T-helper 1 cell treated with Interleukin-12 subunit alpha and Interleukin-12 subunit beta and Interleukin-4 antibody, amounts not matched to agents 30 ng/mL and 1 ng/mL, for 36 hours (primary cell): ENCODE data around the gene GMDS. TPM values are rescaled to one million over a fixed set of nuclear protein-coding genes. Genes with fewer than 3 reads are reported as not detected.

Experiments used
- intact Hi-C: fragments of 100-400 bp; cut with micrococcal nuclease; formaldehyde crosslinking; loops from one replicate; pipeline ENCODE4 v1.15.1; 2024
- total RNA-seq: library from RNA; stranded (reverse); gene quantifications from 2 replicates; pipeline ENCODE4 v1.2.3, GENCODE V29; 2022

GMDS gene
- total RNA-seq, 1 donor from 2014 or later: 28.6 TPM

DNA sequence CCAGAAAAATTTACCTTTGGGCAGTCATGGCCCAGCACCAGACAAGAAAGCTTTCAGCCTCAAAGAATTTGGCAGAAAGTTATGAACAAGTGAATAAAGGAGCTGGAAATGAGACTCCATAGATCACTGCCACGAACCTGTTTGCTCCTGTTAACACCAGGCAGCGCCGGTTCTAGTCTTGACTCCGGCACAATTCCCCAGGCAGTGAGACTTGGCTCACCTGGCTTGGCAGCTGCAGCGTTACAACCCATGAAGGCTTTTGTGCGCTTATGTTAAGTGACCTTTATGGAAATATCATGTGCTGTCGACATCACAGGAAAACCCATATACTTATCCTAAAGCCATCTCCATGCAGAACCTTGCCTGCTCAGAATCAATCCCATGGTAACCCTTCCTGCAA lies 657.9 kb downstream of the GMDS start:
- intact Hi-C loops: no loop called here

DNA sequence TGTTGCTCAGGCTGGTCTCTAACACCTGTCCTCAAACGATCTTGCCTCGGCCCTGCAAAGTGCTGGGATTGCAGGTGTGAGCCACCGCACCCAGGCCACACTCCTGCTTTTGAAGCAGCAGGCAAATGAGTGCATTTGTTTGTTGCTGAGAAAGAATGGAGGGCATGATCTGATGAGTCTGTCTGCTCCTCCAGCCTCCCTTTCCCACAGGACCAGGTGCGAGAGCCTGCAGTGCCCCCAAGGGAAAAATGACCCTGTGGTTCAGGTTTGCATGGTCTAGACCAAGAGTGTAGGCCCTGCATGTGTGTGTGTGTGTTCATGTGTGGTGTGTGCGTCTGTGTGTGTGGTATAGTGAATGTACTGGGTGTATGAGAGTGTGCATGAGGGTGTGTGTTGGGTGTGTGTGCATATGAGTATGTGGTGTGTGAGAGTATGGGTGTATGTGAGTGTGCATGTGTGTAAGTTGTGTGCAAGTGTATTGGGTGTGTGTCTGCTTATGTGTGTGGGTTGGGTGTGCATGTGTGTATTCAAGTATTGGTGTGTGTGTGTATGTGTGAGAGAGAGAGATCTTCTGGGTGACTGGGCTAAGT lies 658.4 kb downstream of the GMDS start:
- intact Hi-C loops: no loop called here

DNA sequence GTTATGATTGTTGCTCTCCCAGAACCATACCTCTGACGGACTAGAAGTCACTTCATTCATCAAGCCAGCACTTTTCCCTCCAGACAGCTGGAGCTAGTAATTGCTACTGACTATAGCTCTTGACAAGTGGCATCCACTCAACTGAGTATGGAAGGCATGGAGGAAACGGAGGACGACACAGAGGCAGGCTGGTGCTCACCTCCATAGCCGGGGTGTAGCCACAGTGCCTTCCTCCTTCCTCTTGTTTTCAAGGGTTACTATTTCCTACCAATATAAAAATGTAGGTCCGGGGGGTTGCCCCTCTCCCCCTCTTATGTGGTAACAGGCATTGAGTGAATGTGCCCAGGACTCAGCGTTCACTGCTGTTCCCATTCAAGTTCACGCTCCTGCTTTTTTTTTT lies 659.1 kb downstream of the GMDS start:
- intact Hi-C loops: no loop called here

DNA sequence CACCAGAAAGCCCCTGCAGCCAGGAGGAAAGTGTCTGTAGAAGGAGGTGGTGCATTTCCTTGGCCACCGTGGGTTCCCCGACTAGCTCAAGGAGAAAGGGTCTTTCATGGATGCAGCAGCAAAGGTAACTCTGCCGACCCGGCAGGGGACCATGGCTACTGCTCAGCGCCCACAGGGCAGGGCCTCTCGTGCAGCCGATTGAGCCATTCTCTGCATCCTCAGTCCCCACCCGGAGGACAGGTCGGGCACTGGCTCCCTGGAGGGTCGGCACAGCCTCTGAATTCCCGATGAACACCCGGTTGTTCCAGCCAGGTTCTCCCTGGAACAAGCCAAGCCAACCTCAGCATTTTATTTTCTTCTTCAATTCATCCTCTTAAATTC lies 659.7 kb downstream of the GMDS start:
- intact Hi-C loops: no loop called here

DNA sequence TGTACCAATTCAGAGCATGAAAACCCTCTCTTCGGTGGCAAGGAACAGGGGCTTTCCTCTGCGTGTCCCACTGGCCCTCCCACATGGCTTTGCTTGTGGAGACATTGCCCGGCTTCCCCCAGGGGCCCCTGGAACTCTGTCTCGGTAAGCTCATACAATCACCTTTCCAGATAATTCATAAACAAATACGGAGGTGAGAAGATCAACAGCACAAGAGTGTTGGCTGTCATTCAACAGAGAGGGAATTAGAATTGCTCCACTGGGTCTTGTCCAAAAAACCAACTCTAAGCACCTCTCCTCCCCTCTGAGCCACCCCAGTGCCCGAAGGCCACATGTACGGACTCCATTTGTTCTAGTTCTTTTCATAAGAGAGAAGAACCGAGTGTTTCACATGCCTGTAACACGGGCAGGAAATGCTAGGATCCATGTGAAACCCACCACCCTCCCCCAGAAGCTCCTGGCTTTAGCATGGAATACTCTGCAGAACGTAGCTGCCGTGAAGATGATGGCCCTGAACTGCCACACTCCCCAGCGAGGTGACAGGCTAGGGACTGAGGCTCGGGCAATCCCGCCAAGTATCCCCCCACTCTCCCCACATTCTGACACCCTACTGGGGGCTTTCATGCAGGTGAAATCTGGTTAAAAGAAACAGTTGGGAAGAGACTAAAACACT lies 660.3 kb downstream of the GMDS start:
- intact Hi-C loops: no loop called here

DNA sequence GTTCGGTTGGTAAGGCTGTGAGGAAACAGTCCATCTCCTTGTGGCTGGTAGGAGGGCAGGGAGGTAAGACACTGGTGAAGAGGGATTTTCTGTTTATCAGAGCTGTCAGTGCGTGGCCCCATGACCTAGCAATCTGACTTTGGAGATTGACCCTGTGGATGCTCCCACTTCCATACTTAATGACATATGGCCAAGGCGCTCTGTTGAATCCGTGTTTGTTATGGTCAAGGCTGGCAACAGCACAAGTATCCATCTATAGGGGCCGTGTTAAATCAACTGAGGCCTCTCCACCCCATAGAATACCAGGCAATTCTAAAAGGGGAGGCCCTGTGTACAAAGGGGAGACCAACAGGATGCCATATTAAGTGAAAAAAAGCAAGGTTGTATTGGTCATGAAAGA lies 661.3 kb downstream of the GMDS start:
- intact Hi-C loops: no loop called here

DNA sequence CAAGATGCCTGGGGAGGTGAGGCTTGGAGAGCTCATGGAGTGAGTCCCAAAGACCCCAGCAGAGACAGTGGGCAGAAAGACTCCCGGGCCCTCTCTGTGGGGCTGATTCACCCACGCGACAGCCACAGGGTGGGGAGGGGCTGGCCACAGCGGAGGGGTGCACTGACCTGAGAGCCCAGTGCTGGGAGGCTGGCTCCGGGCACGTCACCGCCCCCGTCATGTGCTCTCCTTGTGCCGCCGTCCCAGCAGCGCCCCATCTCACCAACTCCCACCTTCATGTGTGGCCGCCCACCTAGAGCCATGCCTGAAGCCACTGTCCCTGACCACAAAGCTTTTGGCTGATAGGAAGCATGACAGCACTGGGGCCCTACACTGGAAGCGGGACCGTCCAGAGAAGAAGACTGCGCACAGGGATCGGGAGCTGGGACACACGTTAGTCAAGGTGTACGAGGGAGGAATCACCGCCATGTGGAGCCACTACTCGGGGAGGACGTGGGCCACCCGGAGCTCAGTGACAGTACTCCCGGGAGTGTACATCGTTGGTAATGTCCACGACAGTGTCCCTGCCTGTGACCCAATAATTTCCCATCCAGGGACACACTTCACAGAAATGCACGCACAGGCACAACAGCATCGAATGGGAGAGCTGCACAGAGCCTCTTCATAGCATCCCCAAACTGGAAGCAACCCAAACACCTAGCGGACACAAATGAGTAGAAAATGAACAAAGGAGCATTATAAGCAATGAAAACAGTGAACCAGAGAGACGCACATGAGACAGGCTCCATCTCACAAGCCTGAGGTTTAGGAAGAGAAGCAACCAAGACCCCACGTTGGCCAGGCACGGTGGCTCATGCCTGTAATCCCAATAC lies 664.0 kb downstream of the GMDS start:
- intact Hi-C loops: no loop called here

DNA sequence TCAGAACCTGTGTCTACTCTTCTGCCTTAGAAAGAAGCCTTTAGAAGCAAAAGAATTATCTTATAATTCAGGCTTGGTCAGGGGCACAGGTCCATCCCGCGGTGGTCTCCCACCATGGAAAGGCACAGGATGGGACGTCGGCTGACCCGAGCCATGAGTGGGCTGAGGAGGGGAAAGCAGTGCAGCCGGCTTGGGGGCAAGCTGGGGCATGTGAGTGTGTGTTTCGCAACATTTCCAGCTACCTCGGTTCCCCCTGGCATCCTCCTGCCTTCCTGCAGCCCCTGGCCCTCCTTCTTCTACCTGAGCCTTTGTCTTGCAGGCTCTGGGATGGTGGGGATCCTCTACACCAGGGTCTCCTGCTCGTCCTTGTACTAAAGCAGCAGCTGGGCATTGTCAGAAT lies 664.8 kb downstream of the GMDS start:
- intact Hi-C loops: no loop called here

DNA sequence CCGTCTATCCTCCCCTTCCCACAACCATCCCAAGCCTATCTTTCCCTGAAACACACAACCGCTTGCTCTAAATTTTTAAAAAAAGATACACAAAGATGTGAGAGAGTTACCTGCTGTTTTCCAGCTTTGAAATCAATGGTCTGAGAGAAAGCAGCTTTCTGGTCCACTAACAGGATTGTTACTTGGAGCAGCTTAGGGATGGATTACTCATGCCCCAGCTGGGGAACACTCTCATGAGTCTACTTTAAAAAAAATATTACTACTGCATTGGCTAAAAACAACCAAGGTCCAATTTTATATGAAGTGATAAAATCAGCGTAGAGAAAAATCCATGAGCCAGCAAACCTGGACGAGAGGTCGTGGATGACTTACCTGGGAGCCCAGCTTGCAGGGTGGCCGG lies 665.3 kb downstream of the GMDS start:
- intact Hi-C loops: no loop called here

DNA sequence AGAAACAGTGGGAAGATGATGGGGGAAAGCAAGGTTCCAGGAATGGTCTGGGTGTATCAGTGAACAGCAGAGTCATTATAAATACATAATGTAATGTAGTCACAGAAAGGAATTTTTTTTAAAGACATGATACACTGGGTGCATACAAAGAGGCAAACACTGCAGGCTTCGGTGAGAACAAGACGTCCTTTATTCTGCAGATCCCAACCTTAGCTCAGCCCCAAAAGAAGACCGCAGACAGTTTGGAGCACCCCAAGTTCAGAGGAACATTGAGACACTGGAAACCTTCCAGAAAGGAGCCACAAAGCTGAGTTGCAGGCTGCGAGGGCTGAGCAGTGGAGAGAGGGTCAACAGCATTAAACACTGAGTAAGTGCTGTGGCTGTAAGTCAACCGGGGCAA lies 666.3 kb downstream of the GMDS start:
- intact Hi-C loops: no loop called here

DNA sequence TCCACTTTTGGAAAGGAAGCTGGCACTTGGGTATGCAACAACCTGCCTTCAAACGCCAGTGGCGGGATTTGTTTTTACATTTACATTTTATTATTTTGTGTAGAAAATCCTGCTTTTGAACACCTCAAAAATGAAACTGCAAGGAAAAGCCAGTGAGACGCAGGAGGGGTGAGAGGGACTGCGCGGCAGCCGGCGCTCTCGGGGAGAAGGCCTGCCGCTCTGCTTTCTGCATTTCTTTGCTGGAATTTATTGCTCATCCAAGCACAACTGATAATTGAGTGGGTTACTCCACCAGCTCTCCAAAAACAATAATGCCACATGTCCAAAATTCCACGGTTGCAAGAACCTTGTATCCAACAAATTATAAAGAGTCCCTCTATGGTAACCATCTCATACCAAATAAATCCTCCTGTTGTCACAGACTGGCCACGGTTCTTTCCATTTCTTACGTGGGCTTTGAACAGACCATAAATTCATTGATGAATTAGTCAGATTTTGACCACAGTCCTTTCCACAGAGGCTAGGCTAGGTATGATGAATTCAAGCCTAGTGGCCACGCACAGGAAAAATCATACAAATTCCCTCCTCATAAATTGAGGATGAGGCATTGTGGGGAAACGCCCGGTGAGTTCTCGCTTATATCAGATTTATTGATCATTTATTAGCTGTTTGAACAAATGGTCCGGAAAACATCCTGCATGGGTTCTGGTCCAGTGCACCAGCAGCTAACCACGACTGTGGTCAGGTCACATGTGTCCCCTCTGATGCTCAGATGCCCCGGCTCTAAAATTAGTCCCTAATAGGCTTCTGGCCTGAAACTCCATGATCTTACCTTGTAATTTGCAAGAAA lies 667.3 kb downstream of the GMDS start:
- intact Hi-C loops: no loop called here

DNA sequence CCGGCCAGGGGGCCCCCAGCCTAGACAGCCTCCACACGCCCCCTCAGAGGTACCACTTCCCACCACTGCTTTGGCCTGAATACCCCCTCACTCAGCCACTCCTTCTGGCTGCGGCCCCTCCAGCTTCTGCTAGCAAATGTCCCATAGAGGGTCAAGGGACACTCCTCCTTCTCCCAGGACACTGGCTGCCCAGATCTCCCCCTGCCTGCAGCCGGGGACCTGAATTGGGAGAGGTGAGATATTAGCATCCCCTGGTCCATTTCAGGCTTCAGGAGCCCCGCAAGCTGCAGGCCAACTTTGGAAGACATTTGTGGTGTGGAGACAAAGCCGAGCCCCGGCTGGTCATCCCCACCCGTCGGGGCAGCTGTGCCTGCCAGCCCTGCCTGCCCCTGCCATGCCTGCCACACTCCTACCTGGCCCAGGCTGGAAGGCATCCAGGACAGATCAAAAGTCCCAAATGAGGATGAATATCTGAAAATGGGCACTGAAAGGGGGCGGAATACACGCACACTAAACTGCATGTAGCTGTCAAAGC lies 668.2 kb downstream of the GMDS start:
- intact Hi-C loops: no loop called here

DNA sequence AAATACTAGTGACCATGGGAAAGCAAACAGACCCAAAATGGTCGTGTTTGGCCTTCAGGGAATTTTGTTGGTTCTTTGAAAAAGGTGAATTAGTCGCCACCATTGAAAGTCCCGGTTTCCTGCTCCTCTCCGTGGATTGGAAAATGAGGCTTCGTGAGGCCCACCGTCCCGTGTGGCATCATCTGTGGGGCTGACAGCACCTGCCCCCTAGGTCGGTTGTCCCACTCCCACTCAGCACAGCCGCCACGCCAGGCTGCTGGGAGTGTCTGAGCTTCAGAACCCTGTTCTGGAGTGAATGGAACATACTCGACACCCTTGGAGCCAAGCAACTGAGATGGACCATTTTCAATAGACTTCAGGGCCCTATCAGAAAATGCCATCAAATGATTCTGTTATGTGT lies 668.7 kb downstream of the GMDS start:
- intact Hi-C loops: no loop called here

DNA sequence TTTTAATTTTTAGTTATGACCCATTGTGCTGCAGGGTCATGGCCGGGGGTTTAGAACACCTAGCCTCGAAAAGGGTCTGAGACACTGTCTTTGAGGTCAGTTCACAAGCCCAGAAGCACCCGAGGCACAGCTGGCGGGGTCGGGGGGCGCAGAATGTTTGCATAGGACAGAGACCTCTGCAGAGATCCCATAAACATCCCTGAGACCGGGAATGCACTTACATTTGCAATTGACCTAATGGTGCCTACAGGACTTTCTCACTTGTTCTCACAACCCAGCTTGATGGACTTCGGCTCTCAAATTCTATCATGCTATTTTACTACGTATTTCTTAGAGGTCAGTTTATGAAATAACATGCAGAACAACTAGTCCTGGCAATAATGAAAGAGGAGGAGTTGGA lies 669.2 kb downstream of the GMDS start:
- intact Hi-C loops: no loop called here

DNA sequence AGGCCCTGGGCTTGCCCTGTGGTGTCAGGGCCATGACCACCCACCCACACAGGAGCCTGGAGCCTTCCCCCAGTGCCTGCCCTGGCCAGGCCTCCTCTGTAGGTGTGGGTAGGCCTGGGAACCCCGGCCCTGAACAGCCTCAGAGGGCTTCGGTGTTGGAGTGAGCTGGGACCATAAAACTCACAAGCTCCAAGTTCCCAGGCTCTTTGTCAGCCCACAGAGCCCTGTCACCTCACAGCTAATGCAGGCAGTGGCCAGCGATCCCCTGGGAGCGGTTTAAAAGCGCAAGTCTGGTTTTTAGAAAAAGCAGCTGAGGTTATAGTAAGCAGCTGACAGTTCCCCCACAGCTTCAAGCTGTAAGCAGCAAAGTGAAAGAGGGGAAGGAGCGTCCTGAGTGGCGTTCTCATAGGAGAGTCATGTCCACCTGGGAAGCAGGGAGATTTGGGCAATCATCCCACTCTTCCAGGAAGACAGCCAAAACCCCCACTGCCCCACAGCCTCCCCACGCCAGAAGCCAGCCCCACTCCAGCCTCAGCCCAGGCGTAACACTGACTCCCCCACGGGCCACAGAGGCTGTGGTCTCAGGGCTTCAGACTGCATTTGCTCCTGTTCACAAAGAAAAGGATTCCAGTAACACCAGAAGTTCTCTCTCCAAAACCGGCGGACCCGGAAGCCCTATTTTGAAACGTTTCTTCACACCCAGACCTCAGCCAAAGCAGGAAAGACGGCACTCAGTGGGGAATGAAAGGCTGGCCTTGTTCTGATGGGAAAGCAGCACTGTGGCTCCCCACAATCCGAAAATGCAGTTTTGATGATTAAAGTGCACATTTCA lies 670.0 kb downstream of the GMDS start:
- intact Hi-C loops: no loop called here

DNA sequence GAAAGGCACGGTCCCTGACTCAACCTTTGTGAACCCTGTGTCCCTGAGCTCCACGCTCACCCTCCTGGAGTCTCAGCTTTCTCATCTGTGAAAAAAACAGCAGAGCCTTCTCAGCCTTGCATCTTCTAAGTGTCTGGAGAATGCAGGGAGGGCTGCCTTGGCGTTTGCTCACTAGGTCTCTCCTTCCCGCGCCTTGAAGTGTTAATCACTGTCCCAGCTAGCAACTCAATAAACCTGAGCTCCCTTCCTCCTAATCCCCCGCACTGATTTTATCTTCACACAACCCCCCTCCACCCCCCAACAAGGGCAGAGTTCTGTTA lies 670.6 kb downstream of the GMDS start:
- intact Hi-C loops: no loop called here

DNA sequence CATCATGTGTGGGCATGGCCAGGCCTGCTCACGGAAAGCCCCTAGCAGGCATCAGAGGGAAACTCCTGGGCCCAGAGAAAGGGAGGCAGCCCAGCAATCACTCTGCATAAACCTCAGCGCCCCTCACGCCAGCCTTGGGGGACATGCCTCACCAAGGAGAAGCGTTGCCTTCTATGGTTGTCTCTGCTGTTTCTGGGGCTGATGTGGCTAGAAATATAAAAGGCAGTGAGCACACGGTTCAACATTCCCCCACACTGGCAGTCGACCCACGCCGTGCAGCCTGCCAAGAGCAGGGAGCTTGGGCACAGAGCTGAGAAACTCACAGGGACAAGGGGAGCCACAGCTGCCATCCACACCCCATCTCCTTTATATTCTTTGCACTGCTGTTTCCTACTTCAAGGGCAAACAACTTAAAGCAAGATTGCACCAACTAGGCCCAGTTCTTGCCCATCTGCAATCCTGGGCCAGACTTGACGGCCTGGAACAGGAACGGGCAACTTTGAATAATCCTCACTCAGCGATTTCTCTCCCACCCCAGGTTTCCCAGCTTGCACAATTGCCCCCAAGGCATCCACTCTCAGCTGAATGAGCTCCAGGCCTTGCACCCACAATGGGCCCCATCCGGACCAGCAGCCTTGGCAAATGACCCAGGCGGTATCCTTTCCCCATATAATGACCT lies 671.2 kb downstream of the GMDS start:
- intact Hi-C loops: no loop called here
